NAMALWA (cell line): ENCODE measurements around the gene NPC2.

Source experiments
- DNase-seq: peaks from one replicate; pipeline ENCODE4 v3.0.0-alpha.2; 2015; ENCODE audit warnings: low spot score

NPC2 gene

DNA sequence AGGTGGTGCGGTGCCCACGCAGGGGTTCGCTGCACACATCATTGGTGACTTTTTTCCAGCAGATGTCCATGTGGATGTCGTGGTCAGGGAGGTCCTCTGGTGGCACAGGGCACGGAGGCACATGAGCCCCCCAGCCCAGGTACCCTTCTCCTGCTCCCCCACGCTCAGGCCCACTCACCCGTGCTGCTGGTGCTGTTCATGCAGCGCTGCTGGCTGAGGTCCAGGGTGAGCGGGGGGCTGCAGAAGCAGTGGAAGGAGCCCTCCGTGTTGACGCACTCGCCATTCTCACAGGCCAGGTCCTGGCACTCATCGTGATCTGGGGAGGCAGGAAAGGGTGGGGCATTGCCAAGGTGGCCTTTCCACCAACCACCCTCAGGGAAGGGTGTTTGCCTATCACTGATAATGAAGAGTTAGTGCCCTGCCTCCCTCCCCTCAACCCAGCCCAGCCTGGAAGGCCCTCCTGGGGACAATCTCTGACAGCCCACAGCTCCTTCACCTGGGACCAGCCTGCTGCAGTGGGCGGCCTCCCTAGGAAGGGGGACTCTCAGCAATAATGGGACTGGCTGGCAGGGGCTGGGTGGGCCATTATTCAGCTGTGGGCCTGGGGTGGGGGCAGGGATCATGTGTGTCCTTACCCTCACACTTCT lies 10.3 kb upstream of the NPC2 start:
- no peak for DNase-seq

DNA sequence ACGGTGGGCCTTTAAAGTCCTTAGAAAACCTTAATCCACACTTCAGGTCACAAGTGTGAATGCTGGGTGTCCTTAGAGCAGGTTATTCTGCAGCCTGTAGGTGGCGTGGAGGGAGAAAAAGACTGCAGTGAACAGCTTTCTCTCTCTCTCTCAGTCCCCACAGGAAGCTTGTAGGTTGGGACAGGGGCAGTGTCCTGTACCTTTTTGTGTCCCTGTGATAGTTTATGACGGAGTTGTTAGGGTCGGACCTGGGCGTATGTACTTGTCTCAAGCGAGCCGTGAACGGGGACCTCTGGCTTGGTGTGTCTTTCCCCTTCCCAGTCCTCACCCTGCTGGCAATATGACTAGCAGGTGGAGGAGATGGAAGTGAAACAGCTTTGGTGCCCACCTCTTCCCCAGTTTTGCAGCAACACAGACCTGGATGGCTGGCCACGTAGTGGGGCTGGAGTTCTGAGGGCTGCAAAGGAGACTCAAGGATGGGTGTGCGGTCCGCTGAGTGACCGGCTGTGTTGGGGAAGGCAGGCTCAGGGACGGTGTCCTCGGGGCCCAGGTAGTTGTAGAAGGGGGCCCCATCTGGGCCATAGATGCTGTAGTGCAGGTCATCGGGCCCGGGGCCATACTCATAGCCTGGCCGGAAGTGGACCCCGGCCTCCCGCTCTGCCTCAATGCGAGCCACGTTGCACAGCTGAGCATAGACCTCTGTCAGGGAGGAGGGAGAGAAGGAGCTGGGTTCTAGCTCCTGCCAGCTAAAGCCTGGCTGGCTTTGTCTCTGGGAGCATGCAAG lies 9.3 kb upstream of the NPC2 start:
- peak; percentile 60 for DNase-seq

DNA sequence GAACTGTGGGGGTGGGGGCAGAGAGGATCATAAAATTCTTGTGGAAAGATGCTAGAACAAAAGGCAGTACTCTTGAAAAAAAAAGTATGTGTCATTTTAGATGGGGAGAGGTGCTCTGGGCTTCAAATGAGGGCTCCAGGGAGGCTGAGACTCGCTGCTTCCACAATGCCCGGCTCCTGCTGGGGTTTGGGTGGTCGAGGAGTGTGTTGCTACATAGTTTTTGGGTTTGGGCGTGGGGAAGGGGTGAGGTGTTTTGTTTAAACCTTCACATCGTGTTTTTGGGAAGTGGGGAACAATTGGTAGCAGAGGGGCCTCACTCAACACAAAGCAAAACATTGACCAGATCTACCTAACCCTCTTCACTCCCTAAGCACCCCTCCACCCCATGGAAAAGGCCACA lies 8.6 kb upstream of the NPC2 start:
- DNase-seq = no peak

DNA sequence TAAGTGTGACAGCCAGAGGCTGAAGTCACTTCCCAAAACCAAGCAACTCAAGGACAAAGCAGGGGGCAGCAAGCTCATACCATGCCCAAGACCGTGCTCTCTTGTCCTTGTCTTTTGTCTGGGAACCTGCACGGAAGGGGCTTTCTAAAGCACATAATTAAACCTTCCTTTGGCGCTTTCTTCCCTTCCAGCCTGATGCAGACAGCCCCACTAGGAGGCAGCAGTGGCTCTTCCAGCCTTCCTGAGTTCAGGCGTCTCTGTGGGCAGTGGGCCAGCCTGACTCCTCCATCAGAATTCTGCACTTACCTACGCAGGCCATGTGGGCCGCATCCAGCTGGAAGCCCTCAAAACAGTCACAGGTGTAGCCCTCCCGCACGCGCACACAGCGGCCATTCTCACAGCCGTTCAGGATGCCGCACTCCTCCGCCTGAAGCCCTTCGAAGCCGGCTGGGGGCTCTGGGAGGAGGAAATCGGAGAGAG lies 8.1 kb upstream of the NPC2 start:
- peak; percentile 16 for DNase-seq

DNA sequence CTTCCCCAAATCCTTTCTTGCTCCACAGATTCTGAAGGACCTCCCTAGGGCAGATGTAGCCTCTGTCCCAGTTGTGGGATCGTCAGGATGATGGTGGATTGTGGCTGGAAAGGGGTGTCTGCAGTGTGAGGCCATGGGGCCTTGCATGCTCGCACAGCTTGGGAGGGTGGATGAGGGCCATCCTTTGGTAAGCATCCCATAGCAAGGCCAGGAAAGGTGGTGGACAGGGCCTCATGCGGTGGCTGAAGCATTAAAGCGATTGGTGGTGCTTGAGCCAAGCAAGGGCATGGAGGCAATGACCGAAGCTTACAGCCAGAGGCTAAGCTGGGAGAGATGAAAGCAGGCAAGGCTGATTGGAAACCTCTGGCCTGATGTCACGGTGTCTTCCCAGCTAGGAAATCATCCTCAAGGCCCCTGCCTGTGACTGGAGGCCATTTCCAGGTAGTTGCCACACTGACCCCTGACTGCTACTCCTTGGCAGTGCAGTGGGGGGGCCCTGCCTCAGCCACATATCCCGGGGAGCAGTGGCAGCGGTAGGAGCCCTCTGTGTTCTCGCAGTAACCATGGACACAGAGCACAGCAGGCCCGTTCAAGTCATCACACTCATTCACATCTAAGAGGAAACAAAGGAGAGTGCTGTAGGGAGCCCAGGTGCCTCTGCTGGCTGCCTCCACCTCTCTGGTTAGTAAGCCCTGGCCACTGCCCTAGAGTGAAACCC lies 7.5 kb upstream of the NPC2 start:
- no peak for DNase-seq

DNA sequence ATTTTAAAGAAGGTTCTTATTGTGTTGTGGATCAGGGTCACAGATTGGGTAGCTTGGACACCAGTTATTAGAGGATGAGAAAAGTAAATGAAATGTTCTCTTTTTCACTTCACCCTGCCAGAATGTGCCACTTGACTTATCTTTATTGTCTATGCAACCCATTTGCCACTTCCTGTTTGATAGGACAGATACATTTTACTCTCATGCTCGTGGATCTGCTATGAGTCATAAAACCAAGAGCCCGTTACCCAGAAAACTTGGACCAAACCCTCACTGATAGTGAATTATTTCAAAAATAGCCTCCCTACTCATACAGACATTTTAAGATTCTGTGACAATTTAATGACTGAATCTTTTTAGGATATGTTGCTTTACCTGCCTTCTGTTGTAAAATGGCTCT lies 2.3 kb upstream of the NPC2 start:
- DNase-seq = no peak

DNA sequence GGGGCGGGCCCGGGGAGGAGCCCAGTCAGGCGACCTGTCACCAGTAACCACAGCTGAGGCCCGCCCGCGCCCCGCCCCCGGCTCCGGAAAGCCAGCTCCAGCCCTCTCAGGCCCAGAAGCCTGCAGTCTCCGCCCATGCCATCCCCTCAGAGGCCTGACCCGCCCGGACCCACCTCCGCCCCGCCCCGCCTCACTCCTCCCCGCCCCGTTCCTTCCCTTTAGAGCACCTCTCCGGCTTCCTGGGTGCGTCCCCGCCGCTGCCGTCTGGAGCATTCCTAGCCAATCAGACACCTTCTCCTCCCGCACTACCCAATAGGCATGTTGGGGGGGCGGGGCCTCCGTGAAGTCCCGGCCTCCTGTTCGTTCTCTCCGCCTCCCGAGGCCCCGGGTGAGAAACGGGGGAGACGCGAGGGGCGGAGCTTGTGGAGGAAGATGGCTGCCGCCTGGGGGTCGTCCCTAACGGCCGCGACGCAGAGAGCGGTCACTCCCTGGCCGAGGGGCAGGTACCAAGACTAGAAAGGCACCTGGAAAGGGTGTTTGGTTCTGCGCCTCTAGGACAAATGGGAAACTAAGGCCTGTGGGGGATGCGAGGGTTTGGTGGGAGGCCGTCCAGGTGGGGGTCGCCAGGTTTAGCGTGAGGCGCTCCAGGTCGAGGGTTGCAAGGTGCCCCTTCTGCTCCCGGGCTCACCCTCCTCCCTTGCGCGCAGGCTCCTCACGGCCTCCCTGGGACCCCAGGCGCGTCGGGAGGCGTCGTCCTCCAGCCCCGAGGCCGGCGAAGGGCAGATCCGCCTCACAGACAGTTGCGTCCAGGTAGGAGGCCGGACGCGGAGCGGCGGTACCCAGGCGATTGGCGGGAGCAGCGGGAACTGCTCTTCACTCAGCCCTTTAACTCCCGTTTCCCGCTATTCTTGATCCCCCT lies 497 bp upstream of the NPC2 start, which contains the start of gene ISCA2:
TSS of gene ISCA2 (plus strand) at position 423 of the 919 bp plus-strand sequence. CDS start at position 433, 10 bp downstream.
- DNase-seq = peak; percentile 96

DNA sequence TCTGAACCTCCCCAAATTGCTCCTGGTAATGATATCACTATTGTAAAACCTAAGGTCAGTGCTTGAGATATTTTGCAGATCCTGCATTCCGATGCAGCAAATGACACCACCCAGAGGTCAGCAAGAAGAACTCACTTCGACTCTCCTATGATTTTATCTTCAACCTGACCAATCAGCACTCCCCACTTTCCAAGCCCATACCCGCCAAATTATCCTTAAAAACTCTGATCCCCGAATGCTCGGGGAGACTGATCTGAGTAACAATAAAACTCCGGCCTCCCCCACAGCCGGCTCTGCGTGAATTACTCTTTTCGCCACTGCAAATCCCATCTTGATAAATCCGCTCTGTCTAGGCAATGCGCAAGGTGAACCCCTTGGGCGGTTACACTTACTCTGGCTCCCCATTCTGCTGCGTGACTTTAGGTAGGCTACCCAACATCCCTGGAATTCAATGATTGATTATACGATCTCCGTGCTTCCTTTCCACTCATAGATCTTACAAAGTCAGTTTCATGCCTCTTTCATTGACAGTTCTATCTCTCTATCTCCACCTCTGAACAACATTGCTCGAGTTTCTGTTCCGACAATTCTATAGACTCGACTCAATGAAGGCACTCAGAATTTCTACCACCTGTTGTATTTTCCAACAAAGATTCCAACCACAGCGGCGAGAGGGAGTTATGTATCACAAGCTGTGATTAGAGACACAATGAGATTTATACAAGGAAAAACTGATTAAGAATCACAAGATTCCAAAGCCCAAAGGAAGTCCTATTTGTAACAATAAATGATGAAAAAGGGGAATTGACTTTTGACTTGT lies 939 bp downstream of the NPC2 start:
- DNase-seq = peak; percentile 51

DNA sequence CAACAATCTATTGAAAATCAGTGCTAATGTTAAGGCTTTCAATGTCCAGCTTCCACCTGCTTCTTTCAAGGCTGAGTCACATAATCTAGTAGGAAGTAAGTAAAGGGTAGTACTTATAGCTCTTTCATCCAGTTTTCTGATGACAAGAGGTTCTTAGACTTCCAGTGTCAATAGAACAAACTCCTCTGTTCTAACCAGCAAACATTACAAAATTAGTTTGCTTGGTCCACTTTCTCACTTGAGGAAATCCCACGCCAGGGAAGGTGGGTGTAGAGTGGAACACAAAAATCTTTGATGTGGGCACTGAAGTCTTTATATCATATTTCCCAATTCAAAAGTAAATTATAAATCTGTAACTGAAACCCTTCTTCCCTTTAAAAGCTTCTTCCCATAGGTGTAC lies 2.6 kb downstream of the NPC2 start:
- DNase-seq = no peak

DNA sequence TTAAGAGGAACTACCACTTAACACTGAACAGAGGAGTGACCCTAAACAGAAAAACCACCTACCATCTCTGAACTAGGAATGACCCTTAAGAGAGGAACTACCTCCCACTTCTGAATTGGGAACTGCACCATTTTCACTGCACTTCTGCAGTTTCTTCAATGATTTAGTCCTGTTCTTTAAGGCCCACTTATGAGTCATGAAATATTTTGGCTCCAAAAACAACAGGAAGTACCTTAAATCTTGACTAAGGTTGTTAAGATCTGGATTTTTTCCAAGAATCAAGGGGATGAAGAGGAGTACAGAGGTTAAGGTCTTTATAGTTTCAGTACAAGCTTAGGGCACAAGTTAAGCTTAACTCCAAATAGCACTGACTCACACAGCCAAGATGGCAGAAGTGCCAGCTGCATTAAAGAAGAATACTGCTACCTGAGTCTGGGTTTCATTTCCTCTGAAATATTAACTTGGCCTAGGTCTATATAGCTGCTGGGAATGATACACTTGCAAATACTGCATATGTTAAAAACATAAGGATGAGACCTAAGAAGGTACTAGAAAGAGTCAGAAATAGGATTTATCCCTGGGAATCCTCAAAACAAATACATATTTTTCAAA lies 4.2 kb downstream of the NPC2 start:
- DNase-seq = no peak

DNA sequence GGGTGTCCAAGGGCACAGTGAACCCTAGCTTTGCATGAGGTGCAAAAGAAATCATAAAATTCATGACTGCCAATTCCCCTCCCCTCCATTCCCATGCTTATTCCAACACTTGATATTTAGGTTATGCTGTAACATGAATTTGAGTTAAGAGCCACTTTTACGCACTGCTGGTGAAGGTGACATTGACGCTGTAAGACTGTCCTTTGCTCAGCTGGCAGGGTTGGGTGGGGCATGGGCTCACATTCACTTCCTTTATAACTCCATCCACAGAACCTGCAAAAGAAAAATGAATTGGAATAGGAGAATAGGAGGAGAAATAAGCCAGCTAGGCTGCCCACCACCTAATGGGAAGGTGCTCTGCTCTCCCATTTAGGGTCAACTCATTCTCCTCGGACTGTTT lies 6.9 kb downstream of the NPC2 start:
- no peak for DNase-seq

DNA sequence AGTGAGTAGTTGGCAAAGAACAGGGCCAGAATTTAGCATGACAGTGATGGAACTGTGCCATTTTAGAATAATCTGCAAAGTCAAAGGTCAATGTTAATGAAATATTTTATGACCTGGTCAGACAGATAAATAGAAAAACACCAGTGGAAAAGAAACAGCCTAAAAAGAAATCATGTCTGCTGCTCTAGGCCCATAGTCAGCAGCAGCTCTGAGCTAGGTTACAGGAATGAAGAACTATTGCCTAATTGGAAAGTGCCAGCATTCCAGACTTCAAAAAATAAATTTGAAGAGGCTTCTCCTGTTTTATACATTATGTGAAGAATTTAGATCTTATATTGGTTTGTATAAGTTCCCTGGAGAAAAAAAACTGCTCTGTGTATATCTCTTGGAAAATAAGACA lies 9.8 kb downstream of the NPC2 start:
- no peak for DNase-seq

DNA sequence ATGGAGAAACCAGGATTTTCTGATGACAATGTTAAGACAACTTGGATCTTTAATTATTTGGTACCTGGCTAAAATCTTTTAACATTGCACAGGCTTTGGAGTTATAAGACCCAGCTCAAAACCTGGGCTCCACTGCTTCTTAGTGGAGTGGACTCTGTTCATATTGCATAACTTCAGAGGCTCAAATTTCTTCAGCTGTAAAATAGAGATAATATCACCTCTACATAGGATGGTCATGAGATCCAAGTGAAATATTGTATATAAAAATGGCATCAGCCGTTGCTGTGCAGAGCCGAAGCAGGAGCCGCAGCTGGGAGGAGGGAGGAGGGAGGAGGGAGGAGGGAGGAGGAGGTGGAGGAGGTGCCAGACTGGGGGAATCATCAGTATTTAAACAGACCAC lies 10.5 kb downstream of the NPC2 start:
- DNase-seq = no peak

DNA sequence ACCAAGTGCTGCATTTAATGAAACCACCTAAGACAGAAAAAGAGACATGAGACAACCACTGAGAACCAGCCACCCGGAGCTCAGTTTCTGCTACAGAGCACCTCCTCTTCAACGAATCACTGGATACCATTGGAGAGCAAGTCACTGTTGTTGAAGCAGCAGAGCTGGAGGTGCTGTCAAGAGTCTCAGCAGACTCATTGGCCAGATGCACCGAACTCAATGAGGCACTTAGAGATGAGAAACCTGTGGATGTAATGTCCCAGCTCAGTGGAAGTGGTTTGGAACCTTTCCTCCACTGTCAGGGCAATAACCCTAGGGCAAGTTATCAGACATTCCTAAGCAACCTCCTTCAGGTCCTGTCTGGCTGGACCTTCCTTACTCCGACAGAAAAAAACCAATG lies 13.1 kb downstream of the NPC2 start:
- DNase-seq = no peak

DNA sequence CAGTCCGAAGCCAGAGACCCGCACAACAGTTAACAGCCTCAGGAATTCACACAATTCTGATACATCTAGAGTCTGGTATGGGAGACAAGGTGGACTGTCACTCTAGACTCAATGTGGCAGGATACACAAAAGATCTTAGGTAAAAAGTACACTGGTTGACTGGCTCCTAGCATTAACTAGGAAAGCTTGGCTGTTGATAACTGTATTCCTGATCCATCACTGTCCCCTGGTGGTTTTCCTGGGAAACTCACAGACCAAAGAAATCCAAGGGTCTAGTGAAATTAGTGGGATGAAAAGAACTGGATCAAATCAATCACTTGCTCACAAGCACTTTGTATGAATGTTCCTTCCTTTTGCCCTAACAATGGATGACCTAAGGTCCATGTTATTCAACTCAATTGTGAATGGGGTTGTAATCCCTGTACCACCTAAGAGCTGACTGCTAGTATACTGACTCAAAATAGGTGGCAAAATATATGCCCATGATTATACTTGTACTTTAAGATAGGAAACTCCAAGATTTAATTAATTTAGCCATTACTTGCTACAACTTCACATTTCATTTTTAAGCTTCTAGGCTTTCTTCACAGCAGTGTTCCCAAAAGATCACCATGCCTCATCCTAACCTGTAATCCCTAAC lies 14.0 kb downstream of the NPC2 start:
- no peak for DNase-seq

DNA sequence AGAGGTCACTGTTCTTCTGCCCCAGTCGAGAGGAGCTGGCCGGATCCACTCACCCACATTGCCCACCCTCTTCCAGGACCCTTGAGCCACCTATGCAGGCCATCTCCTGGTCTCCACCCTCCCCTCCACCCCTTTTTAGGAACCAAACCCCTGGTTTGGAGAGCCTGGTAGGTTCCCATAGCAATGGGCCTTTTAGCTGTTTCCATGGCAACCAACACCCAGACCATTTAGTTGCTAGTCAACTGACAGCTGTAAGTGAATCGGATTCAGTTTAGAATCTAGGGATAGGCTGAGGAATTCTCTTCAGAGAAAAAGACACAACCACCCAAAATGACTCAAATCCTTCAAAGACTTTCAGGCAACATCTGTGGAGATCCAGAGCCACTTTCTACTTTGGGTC lies 16.5 kb downstream of the NPC2 start:
- no peak for DNase-seq

DNA sequence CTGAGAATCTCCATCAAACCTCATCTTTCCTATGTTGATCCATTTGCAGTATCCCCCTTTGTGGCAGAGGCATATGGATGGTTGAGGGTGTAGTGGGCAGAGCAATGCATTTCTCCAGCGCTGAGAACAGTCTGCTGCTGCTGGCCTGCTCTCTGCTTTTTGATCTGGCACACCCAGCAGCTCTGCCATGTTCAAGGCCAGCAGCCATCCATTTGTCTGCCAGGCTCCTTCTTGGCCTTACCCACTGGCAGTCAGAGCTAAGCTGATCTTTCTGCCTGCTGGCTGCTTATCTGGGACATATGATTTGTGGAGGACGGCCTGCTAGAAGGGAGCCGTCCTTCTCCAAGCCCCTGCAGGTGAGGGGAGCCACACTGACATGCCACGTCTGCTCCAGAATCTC lies 17.0 kb downstream of the NPC2 start:
- DNase-seq = no peak

DNA sequence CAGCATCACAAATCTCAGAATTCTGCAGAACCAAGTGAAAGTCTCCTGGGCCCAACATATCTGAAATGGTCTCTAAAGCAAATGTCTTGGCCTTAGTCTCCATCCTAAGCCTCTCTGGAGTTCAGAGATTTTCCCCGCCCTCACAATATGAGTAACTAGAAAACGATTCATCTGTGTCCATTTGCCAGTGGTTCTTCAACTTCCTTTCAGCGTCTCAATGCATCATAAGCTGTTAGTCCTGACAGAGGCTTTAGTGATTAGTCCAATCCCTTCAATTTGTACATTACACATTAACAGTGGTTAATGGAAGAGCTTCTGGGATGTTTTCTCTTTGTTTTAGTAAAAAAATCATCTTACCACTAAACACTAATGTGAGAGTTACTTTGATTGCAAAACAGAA lies 17.4 kb downstream of the NPC2 start:
- no peak for DNase-seq

DNA sequence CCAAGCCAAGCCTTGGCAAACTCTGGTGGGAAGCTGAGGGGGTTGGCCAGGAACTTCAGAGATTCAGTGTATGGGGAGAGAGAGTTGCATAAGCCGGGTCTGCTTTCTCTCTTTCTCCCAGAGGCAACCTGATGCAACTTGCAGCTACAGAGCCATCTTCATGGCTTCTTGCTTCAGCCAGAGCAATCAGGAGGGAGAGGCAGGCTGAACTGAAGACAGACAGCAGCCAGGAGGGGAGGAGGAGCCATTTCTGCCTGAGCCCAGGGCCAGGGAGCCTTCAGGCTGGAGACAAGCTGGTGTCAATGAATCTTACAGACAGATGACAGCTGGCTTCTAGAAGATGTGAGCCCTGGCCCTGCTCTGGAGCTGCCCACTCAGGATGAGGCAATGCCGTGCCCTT lies 18.7 kb downstream of the NPC2 start:
- DNase-seq = no peak

DNA sequence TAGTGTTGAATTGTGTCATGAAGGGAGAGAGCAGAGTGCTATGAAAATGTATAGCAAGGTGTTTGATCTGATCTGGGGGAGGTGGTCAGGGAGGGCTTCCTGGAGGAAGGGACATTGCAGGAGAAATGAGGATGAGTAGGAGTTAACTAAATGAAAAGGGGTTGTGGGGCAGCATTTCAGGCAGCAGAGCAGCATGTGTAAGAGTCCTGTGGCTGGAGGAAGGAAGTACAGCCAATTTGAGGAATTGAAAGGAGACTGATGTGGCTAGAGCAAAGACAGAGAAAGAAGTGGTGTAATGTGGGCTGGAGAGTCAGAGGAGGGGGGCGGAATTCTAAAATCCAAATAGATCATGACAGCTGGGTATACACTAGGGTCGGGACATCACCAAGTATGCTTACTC lies 20.5 kb downstream of the NPC2 start:
- DNase-seq = no peak
